Psoas muscle (tissue), 8 donors: ENCODE measurements around the gene COL27A1. TPM values are rescaled to one million over a fixed set of nuclear protein-coding genes. Genes with fewer than 3 reads are reported as not detected.

ENCODE experiments used
- ATAC-seq, 4 donors: fragments of 200-7000 bp; cut with Tn5 transposase; one replicate each; pipeline ENCODE4 v1.9.1; 2020; ENCODE audit warnings: moderate library complexity in 3 of 4, mild to moderate bottlenecking in 2 of 4
- DNase-seq, 2 donors: peaks; one replicate each; pipeline ENCODE4 v3.0.0-alpha.2; 2020
- H3K27ac ChIP-seq: fragments of 200-600 bp; one replicate; pipeline ENCODE4 v1.8.0; 2022
- H3K27me3 ChIP-seq, 3 donors: fragments of 200-600 bp in 1 of 3; one replicate each; pipeline versions ENCODE4 v1.6.1 to v1.8.0; 2013 to 2022; ENCODE audit warnings: low read length in 2 of 3, mild to moderate bottlenecking in 2 of 3, moderate library complexity in 1 of 3; ENCODE audit not compliant: insufficient read depth in 3 of 3
- H3K36me3 ChIP-seq, 2 donors: fragments of 200-600 bp in 1 of 2; one replicate each; pipeline versions ENCODE4 v1.6.1 to v1.8.0; 2013 to 2022; ENCODE audit warnings: low read depth in 1 of 2, mild to moderate bottlenecking in 1 of 2, moderate library complexity in 1 of 2; ENCODE audit not compliant: insufficient read depth in 1 of 2
- H3K4me1 ChIP-seq: fragments of 200-600 bp; one replicate; pipeline ENCODE4 v1.8.0; 2022
- H3K4me3 ChIP-seq: fragments of 200-600 bp; one replicate; pipeline ENCODE4 v1.8.0; 2022; ENCODE audit warnings: mild to moderate bottlenecking
- H3K9me3 ChIP-seq: fragments of 200-600 bp; one replicate; pipeline ENCODE4 v1.8.0; 2022
- CTCF ChIP-seq: fragments of 200-600 bp; IDR thresholded peaks from one replicate; pipeline ENCODE4 v1.8.0; 2022; ENCODE audit warnings: antibody characterized with exemption
- WGBS, 3 donors: extraction: QIAGEN DNeasy Blood & Tissue Kit; methylation state at CpG; one replicate each; pipeline versions ENCODE4 v1.1.6 to v1.1.7; 2013; 5-methylcytosine and 5-hydroxymethylcytosine counted together
- intact Hi-C, 2 donors: fragments of 100-400 bp; cut with DNase I; formaldehyde crosslinking; loops; one replicate each; pipeline versions ENCODE4 v1.11.0 to v1.14.2; 2022
- polyA plus RNA-seq, 3 donors: library from polyadenylated mRNA; stranded (reverse); fragments of 200-250 nt; gene quantifications; one replicate each; pipeline ENCODE4 v1.2.3, GENCODE V29; 2013
- total RNA-seq, 4 donors: library from RNA; stranded (reverse); fragmentation: NEBNext Ultra II Directional in 2 of 4; extraction: Animal tissue kit (Norgen Biotek cat#: 25700) in 2 of 4; gene quantifications; one replicate each; pipeline versions ENCODE4 v1.2.1 to v1.2.4, GENCODE V29; 2021 to 2023
- donor health status: healthy with polysubstance abuse.
- donor health status: DM: no; HTN: no; CAD: no; lungs with moderate emphysema.
- donor health status: Bipolar disorder and iron deficiency.
- donor health status: healthy.
- donor health status: DM: yes; HTN: yes; CAD: no.
- donor health status: DM: no; HTN: no; CAD: no.
- donor health status: DM: no; HTN: no; CAD: no.
- donor health status: DM: yes; HTN: yes; CAD: no.

Gene COL27A1
- total and polyA plus RNA-seq, 7 donors: 1.1 to 8.5 (median 3.9) TPM

GRCh38 chr9:114225561-114226212 lies 70.3 kb downstream of the COL27A1 start:
- DNase-seq (no peak), ATAC-seq (no peak)
- H3K4me3 ChIP-seq: no peak overlapping the region
- H3K9me3 ChIP-seq: no peaks in the 10 kb centered on the region
- peaks cover 8% of the 10 kb centered on the region for H3K4me1 ChIP-seq
- intact Hi-C loops: no loop called here
- H3K27me3 ChIP-seq: no peaks in the 10 kb centered on the region
- no peak for TF ChIP-seq CTCF
- 60 to 65% (median 63%) methylated on average over 11 of the region's 11 CpGs for whole genome bisulfite sequencing, 3 donors
- H3K27ac ChIP-seq: no peak overlapping the region
- H3K36me3 ChIP-seq: no peaks in the 10 kb centered on the region

- ATAC-seq: no peak
- 91 to 95% (median 94%) methylated on average over 10 of the region's 10 CpGs for WGBS, 3 donors
- H3K4me1 ChIP-seq: peaks cover 8% of the 10 kb centered on the region
- TF ChIP-seq CTCF: no peak
- no peak overlapping the region for H3K4me3 ChIP-seq
- intact Hi-C loops: no loop called here
- H3K27me3 ChIP-seq: no peaks in the 10 kb centered on the region
- H3K27ac ChIP-seq: no peak overlapping the region
- H3K36me3 ChIP-seq: no peaks in the 10 kb centered on the region
- no peak for DNase-seq
- H3K9me3 ChIP-seq: no peaks in the 10 kb centered on the region
These were observed 71.1 kb downstream of the COL27A1 start for GRCh38 chr9:114226246-114227055.

DNA sequence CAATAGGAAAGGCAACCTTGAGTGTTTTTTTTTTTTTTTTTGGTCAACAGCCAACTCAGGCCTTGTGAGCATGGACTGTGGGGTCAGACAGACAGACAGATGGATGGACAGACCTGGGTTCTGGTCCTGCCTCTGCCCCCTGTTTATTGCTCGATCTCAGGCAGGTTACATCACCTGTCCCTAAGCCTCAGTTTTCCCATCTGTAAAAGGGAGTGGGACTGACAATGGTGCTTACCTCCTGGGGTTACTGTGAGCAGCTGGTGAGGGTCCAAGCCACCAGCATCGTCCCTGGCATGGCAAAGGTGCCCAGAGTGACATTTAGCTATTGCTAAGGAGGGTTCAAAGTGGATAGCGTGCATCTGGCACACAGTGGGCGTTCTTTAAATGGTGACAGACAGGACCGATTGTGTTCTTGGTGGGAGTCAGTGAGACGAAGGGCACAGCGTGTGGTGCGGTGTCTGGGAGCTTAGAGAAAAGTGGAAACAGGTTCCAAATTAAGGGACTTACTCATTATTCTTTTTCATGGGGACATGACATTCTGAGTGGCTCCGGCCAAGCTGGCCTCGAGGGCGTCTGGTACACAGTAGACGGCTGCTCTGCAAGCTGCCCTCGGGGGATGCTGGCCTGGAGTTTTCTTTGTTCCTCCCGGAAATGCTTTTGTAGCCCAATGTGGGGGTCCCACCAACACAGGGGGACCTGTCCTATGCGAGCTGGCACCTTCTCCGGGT lies 72.1 kb downstream of the COL27A1 start:
- DNase-seq: no peak
- ATAC-seq: no peak
- no peak for TF ChIP-seq CTCF
- no peaks in the 10 kb centered on the region for H3K9me3 ChIP-seq
- no peak overlapping the region for H3K4me3 ChIP-seq
- H3K27me3 ChIP-seq: no peaks in the 10 kb centered on the region
- intact Hi-C loops: no loop called here
- H3K4me1 ChIP-seq: peaks cover 8% of the 10 kb centered on the region
- 87 to 90% (median 87%) methylated on average over 16 of the region's 16 CpGs for WGBS, 3 donors
- no peaks in the 10 kb centered on the region for H3K36me3 ChIP-seq
- no peak overlapping the region for H3K27ac ChIP-seq

- Histone ChIP-seq H3K27ac (no peak overlapping the region), H3K4me3 (no peak overlapping the region), H3K4me1 (peaks cover 8% of the 10 kb centered on the region), H3K9me3 (no peaks in the 10 kb centered on the region), H3K36me3 (no peaks in the 10 kb centered on the region), H3K27me3 (no peaks in the 10 kb centered on the region)
- intact Hi-C loops: no loop called here
- ATAC-seq: no peak
- DNase-seq: no peak
- no peak for TF ChIP-seq CTCF
- 85 to 94% (median 94%) methylated on average over 16 to 17 of the region's 17 CpGs for WGBS, 3 donors
These were observed 72.9 kb downstream of the COL27A1 start for GRCh38 chr9:114228016-114228808.
